Measurements from ENCODE around the gene FEM1A.
"Not testable (repeated sequence)": the region's sequence is repeated elsewhere in the genome, so short reads cannot be mapped to it uniquely, and the experiment has no call there.

Gene FEM1A

GRCh38 chr19:4816950-4817278 lies 25.4 kb downstream of the FEM1A start:
- peaks cover 4% of the 10 kb centered on the region for H3K36me3 ChIP-seq (ENCODE audit: control insufficient read depth, insufficient read depth, low read length)
- no peak overlapping the region for H3K9ac ChIP-seq (ENCODE audit: low read depth, low read length)
- H3K4me1 ChIP-seq (ENCODE audit: control insufficient read depth, insufficient read depth, low read length): no peaks in the 10 kb centered on the region
- no peak overlapping the region for H3K4me3 ChIP-seq (ENCODE audit: low read depth, low read length)
- H3K9me3 ChIP-seq (ENCODE audit: control insufficient read depth, insufficient read depth, low read length): no peaks in the 10 kb centered on the region
- peaks cover 4% of the 10 kb centered on the region for H3K27me3 ChIP-seq (ENCODE audit: control insufficient read depth, insufficient read depth, low read length)

- H3K36me3 ChIP-seq (ENCODE audit: control insufficient read depth, insufficient read depth, low read length): peaks cover 4% of the 10 kb centered on the region
- peaks cover 4% of the 10 kb centered on the region for H3K27me3 ChIP-seq (ENCODE audit: control insufficient read depth, insufficient read depth, low read length)
- H3K4me3 ChIP-seq (ENCODE audit: low read depth, low read length): no peak overlapping the region
- no peaks in the 10 kb centered on the region for H3K9me3 ChIP-seq (ENCODE audit: control insufficient read depth, insufficient read depth, low read length)
- no peaks in the 10 kb centered on the region for H3K4me1 ChIP-seq (ENCODE audit: control insufficient read depth, insufficient read depth, low read length)
- H3K9ac ChIP-seq (ENCODE audit: low read depth, low read length): no peak overlapping the region
Measured at GRCh38 chr19:4817467-4818277, 26.1 kb downstream of the FEM1A start.

- Histone ChIP-seq H3K9ac (ENCODE audit: low read depth, low read length) (no peak overlapping the region), H3K36me3 (ENCODE audit: control insufficient read depth, insufficient read depth, low read length) (peaks cover 4% of the 10 kb centered on the region), H3K4me1 (ENCODE audit: control insufficient read depth, insufficient read depth, low read length) (no peaks in the 10 kb centered on the region), H3K4me3 (ENCODE audit: low read depth, low read length) (no peak overlapping the region), H3K27me3 (ENCODE audit: control insufficient read depth, insufficient read depth, low read length) (peaks cover 4% of the 10 kb centered on the region), H3K9me3 (ENCODE audit: control insufficient read depth, insufficient read depth, low read length) (no peaks in the 10 kb centered on the region)
Measured at GRCh38 chr19:4821265-4821664, 29.7 kb downstream of the FEM1A start.

- not testable (repeated sequence) for H3K4me3 ChIP-seq (ENCODE audit: low read depth, low read length); H3K9ac ChIP-seq (ENCODE audit: low read depth, low read length); H3K27me3 ChIP-seq (ENCODE audit: control insufficient read depth, insufficient read depth, low read length); H3K4me1 ChIP-seq (ENCODE audit: control insufficient read depth, insufficient read depth, low read length); H3K36me3 ChIP-seq (ENCODE audit: control insufficient read depth, insufficient read depth, low read length); H3K9me3 ChIP-seq (ENCODE audit: control insufficient read depth, insufficient read depth, low read length)
Measured at GRCh38 chr19:4822354-4822753, 30.8 kb downstream of the FEM1A start.

- H3K27me3 ChIP-seq (ENCODE audit: control insufficient read depth, insufficient read depth, low read length): no peaks in the 10 kb centered on the region
- H3K9ac ChIP-seq (ENCODE audit: low read depth, low read length): no peak overlapping the region
- H3K36me3 ChIP-seq (ENCODE audit: control insufficient read depth, insufficient read depth, low read length): no peaks in the 10 kb centered on the region
- H3K4me1 ChIP-seq (ENCODE audit: control insufficient read depth, insufficient read depth, low read length): no peaks in the 10 kb centered on the region
- H3K9me3 ChIP-seq (ENCODE audit: control insufficient read depth, insufficient read depth, low read length): no peaks in the 10 kb centered on the region
- no peak overlapping the region for H3K4me3 ChIP-seq (ENCODE audit: low read depth, low read length)
Measured at GRCh38 chr19:4823577-4823976, 32.0 kb downstream of the FEM1A start.

GRCh38 chr19:4829001-4829712 lies 37.6 kb downstream of the FEM1A start:
- Histone ChIP-seq H3K9me3 (ENCODE audit: control insufficient read depth, insufficient read depth, low read length) (no peaks in the 10 kb centered on the region), H3K4me3 (ENCODE audit: low read depth, low read length) (no peak overlapping the region), H3K9ac (ENCODE audit: low read depth, low read length) (no peak overlapping the region), H3K4me1 (ENCODE audit: control insufficient read depth, insufficient read depth, low read length) (no peaks in the 10 kb centered on the region), H3K27me3 (ENCODE audit: control insufficient read depth, insufficient read depth, low read length) (peaks cover 12% of the 10 kb centered on the region), H3K36me3 (ENCODE audit: control insufficient read depth, insufficient read depth, low read length) (no peaks in the 10 kb centered on the region)

- H3K9ac ChIP-seq (ENCODE audit: low read depth, low read length): no peak overlapping the region
- H3K9me3 ChIP-seq (ENCODE audit: control insufficient read depth, insufficient read depth, low read length): no peaks in the 10 kb centered on the region
- no peaks in the 10 kb centered on the region for H3K4me1 ChIP-seq (ENCODE audit: control insufficient read depth, insufficient read depth, low read length)
- H3K4me3 ChIP-seq (ENCODE audit: low read depth, low read length): no peak overlapping the region
- no peaks in the 10 kb centered on the region for H3K36me3 ChIP-seq (ENCODE audit: control insufficient read depth, insufficient read depth, low read length)
- H3K27me3 ChIP-seq (ENCODE audit: control insufficient read depth, insufficient read depth, low read length): peaks cover 12% of the 10 kb centered on the region
Measured at GRCh38 chr19:4830332-4830731, 38.8 kb downstream of the FEM1A start.

- no peak overlapping the region for H3K9ac ChIP-seq (ENCODE audit: low read depth, low read length)
Measured at GRCh38 chr19:4830768-4831265, 39.3 kb downstream of the FEM1A start.

GRCh38 chr19:4831304-4831978 lies 39.9 kb downstream of the FEM1A start, which contains the start of gene TICAM1:
TSS of gene TICAM1 (minus strand) at chr19:4831712. CDS start at chr19:4818377, 13,335 bp downstream.
- Histone ChIP-seq H3K4me3 (ENCODE audit: low read depth, low read length) (peak within 1 kb of the TSS; percentile 65), H3K9me3 (ENCODE audit: control insufficient read depth, insufficient read depth, low read length) (no peaks in the 10 kb centered on the region), H3K4me1 (ENCODE audit: control insufficient read depth, insufficient read depth, low read length) (no peaks in the 10 kb centered on the region), H3K9ac (ENCODE audit: low read depth, low read length) (peak within 1 kb of the TSS; percentile 54), H3K27me3 (ENCODE audit: control insufficient read depth, insufficient read depth, low read length) (peaks cover 12% of the 10 kb centered on the region), H3K36me3 (ENCODE audit: control insufficient read depth, insufficient read depth, low read length) (no peaks in the 10 kb centered on the region)

More at GRCh38 chr19:4830768-4831265, 39.3 kb downstream of the FEM1A start:
- Histone ChIP-seq H3K4me1 (ENCODE audit: control insufficient read depth, insufficient read depth, low read length) (no peaks in the 10 kb centered on the region), H3K27me3 (ENCODE audit: control insufficient read depth, insufficient read depth, low read length) (peaks cover 12% of the 10 kb centered on the region), H3K36me3 (ENCODE audit: control insufficient read depth, insufficient read depth, low read length) (no peaks in the 10 kb centered on the region), H3K9me3 (ENCODE audit: control insufficient read depth, insufficient read depth, low read length) (no peaks in the 10 kb centered on the region), H3K4me3 (ENCODE audit: low read depth, low read length) (peak overlapping the region; percentile 65)

GRCh38 chr19:4831979-4832340 lies 40.4 kb downstream of the FEM1A start:
- H3K4me1 ChIP-seq (ENCODE audit: control insufficient read depth, insufficient read depth, low read length); H3K36me3 ChIP-seq (ENCODE audit: control insufficient read depth, insufficient read depth, low read length); H3K9ac ChIP-seq (ENCODE audit: low read depth, low read length); H3K9me3 ChIP-seq (ENCODE audit: control insufficient read depth, insufficient read depth, low read length): not testable (repeated sequence)
- Histone ChIP-seq H3K27me3 (ENCODE audit: control insufficient read depth, insufficient read depth, low read length) (peaks cover 12% of the 10 kb centered on the region), H3K4me3 (ENCODE audit: low read depth, low read length) (peak overlapping the region; percentile 65)

- Histone ChIP-seq H3K4me1 (ENCODE audit: control insufficient read depth, insufficient read depth, low read length) (no peaks in the 10 kb centered on the region), H3K9ac (ENCODE audit: low read depth, low read length) (no peak overlapping the region), H3K9me3 (ENCODE audit: control insufficient read depth, insufficient read depth, low read length) (no peaks in the 10 kb centered on the region), H3K4me3 (ENCODE audit: low read depth, low read length) (no peak overlapping the region), H3K36me3 (ENCODE audit: control insufficient read depth, insufficient read depth, low read length) (no peaks in the 10 kb centered on the region), H3K27me3 (ENCODE audit: control insufficient read depth, insufficient read depth, low read length) (peaks cover 12% of the 10 kb centered on the region)
Measured at GRCh38 chr19:4832776-4833175, 41.2 kb downstream of the FEM1A start.

Measured in iPS-15b (cell line).